ENCODE results near the gene HPDL.

DNA sequence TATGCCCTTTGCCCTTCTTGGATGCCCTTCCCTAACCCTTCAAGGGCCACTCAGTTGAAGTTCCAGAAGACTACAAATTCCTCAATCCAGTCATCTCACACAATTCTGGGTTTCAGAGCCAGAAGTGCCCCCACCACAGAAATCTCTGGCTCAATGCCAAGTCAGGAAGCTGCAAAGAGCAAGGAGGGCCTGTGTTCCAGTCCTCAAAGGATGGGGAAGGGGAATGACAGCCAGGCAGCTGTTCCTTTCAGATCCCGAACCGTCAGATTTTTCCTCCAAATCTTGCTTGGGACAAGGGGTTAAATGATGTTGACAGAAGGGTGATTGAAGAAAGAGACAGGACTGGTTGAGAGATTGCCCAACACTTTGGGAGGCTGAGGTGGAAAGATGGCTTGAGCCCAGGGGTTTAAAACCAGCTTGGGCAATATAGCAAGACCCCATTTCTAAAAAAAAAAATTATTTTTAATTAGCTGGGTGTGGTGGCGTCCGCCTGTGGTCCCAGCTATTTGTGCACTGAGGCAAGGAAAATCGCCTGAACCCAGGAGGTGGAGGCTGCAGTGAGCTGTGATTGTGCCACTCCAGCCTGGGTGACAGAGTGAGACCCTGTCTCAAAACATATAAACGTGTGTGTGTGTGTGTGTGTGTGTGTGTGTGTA lies 716 bp upstream of the HPDL start:
- TF ChIP-seq, protein P1, sequence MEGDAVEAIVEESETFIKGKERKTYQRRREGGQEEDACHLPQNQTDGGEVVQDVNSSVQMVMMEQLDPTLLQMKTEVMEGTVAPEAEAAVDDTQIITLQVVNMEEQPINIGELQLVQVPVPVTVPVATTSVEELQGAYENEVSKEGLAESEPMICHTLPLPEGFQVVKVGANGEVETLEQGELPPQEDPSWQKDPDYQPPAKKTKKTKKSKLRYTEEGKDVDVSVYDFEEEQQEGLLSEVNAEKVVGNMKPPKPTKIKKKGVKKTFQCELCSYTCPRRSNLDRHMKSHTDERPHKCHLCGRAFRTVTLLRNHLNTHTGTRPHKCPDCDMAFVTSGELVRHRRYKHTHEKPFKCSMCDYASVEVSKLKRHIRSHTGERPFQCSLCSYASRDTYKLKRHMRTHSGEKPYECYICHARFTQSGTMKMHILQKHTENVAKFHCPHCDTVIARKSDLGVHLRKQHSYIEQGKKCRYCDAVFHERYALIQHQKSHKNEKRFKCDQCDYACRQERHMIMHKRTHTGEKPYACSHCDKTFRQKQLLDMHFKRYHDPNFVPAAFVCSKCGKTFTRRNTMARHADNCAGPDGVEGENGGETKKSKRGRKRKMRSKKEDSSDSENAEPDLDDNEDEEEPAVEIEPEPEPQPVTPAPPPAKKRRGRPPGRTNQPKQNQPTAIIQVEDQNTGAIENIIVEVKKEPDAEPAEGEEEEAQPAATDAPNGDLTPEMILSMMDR (IDR thresholded peaks at IDR 0.05): no peak
- no peak for TF ChIP-seq POLR2A (IDR thresholded peaks at IDR 0.05)

All from heart left ventricle (tissue), 13 donors.